NCI-H1092 treated with DMSO at 0.1 percent for 48 hours (cell line): ENCODE results near the gene ATP9B.

Experiments
- DNase-seq: peaks from one replicate; lab custom pipeline; 2025; lab: John Stamatoyannopoulos, UW

Gene ATP9B

GRCh38 chr18:79396431-79397246 is 327.4 kb downstream of the ATP9B start:
- DNase-seq: no peak

- no peak for DNase-seq
These were observed 328.1 kb downstream of the ATP9B start for GRCh38 chr18:79397247-79397829.

GRCh38 chr18:79397830-79398761 is 328.9 kb downstream of the ATP9B start:
- DNase-seq: no peak

DNA sequence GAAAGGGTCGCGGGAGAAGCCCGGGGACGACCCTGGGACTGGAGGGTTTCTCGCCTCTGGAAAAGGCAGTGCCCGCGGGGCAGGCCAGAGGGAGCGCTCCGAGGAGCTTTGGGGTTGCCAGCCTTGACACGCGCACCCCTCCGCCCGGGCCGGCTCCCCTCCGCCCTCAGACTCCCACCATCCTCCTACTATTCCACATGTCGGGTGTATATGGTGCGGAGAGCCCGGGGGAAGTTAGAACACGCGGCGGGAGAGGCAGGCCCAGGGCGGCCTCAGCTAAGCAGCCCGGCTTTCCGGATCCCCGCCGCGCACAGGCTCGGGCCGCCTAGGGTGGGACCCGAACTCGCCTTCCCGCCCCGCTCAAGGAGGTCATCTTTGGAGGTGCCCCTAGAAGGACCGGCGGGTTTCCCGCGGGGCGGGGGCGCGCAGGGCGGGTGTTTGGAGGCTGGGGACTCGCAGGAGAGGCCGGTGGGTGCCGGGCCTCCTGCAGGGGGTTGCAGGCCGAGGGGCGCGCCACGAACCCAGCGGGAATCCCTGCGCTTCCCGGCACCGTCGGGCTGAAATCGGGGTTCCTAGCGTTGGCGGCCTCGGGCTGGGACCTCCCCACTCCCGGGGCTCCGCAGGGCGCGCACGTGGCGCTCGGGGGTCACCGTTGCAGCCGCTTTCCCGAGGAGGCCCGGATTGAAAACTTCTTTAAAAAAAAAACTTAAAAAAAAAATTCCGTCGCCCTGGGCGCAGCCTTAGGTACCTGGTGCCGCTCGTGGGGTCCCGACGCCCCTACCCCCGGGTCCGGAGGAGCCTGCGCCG is 330.3 kb downstream of the ATP9B start:
- DNase-seq: no peak

GRCh38 chr18:79400091-79400590 is 330.9 kb downstream of the ATP9B start:
- no peak for DNase-seq

GRCh38 chr18:79400591-79401381 is 331.6 kb downstream of the ATP9B start:
- DNase-seq: no peak

- no peak for DNase-seq
These were observed 332.5 kb downstream of the ATP9B start for GRCh38 chr18:79401494-79402208.

GRCh38 chr18:79402209-79402576 is 333.0 kb downstream of the ATP9B start:
- DNase-seq: no peak

DNA sequence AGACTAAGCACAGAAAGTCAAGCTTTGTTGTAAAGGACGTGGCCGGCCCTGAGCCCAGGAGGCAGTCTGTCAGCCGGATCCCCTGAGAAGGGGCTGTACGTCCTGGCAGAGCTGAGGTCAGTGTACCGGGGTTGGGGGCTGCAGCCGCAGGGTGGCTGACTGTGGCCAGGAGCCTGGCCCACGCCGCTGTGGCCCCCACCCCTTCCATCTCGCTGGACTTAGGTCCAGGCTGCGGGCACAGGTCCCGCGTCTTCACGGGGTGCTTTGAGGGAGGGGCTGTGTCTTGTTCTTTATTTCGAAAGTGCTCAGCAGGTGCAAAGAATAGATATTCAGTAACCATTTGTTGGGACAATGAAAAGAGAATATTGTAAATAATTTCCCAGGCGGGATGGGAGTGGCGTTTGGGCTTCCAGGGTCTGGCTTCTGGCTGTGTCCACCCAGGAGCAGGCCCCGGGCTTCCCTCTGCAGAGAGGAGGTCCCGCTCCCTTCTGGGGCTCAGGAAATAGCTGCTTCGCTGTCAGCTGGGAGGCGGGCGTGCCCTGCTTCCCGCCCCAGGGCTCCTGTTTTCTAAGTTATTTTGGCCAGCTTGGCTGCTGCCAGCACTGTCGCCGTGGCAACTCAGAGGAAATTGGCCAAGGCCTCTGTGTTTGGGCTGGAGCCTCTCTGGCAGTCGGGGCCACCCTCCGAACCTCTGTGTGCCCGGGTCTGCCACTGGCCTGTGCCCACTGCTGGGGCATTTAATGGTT is 334.0 kb downstream of the ATP9B start:
- no peak for DNase-seq

- no peak for DNase-seq
These were observed 334.8 kb downstream of the ATP9B start for GRCh38 chr18:79403723-79404566.

DNA sequence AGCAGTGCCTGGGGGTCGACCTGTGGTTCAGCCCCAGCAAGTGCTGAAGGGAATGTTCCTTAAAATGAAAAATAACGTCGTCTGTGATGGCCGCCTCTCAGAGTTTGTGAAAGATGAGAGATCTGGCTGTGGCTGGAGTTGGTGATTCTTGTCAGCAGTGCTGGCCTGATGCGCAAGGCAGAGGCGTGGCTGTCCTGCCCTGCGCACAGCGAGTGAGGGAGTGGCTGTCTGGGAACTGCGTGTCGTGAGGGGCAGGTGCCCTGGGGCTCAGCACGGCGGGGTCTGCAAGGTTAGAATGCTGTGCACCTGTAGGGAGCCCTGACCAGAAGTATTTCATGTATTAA is 335.3 kb downstream of the ATP9B start:
- no peak for DNase-seq

DNA sequence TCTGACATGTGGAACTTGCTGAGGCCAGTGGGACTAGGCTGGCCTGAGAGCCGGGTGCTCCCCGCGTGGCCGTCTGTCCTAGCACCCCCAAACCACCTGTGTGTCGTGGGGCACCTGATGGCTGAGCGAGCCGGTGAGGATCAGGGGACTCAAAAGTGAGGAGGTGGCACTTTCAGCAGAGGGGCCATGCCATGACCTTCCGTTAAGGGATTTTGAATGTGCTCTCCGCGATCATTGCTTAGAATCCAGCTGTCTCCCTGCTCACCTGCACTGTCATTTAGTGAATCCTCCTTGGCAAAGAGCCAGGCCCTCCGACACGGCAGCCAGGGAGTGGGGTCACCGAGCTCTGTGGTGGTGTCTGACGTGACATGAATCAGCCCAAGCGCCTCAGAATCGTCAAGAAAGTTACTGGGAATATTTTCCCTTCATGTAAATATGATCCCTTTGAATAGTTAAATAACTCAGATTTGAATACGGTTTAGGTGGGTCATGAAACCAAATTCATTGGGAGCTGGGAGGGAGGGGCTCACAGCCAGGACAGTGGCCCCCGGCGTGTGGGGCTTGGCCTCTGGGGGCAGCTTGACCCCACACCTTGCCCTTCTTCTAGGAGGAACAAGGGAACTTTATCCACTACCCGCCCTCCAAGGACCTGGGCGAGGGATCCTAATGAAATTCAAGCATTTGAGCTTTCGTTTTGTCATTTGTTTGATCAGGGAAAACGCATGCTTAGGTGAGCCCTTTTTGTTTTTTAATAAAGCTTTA is 336.0 kb downstream of the ATP9B start:
- no peak for DNase-seq

DNA sequence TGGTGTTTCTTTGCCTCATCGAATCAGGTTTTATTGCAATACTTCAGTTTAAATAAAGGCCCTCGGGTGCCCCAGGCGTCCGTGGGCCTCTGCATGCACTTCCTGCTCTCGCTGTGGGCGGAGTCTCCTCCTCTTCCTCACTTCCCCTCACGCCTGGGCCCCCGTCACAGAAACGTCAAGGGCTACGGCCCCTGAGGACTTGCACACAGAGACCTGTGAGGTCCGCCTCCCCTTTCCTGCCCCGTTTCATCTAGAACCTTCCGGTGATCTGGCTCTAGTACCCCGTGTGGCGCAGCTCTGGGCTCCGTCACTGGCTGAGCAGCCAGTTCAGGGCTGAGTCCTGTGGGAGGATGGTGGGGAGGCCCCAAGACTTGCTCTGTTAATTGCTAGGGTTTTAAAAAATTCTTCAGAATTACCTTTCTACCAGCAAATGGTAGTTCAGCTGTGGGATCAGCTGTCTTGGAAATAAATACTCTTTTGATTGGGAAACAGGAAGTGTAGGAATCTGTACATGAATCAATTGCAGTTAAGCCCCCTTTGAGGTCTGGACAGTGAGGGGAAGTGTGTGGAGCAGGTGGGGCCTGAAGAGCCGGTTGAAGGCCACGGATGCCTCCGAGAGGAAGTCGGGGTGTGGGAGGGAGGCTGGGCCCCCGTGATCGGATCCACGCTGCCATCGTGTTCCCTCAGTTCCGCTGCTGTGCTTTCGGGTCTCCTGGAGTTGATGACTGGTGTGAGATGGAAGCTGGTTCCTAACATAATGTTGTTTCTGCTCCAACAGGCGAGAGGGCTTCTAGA is 336.8 kb downstream of the ATP9B start:
- no peak for DNase-seq

GRCh38 chr18:79406708-79407107 is 337.5 kb downstream of the ATP9B start:
- no peak for DNase-seq

DNA sequence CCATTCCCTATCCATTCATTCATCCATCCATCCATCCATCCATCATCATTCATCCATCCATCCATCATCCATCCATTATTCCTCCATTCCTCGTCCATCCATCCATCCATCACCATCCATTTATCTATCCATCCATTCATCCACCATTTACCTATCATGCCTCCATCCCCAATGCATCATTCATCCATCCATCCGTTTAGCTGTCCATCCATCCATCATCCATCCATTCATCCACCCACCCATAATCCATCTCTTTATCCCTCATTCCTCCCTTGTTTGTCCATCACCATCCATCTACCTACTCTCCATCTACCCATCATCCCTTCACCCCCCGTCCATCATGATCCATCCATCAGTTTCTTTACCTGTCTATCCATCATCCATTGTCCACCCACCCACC is 340.1 kb downstream of the ATP9B start:
- DNase-seq: no peak

GRCh38 chr18:79410171-79410641 is 341.0 kb downstream of the ATP9B start:
- DNase-seq: no peak
